GM12878 (cell line): ENCODE measurements around the gene DNAAF3. TPM values are rescaled to one million over a fixed set of nuclear protein-coding genes. Genes with fewer than 3 reads are reported as not detected.

ENCODE experiments used
- ATAC-seq: fragments of 200-7000 bp; cut with Tn5 transposase; 3 replicates; pipeline ENCODE4 v1.9.1; 2020; ENCODE audit warnings: mild to moderate bottlenecking, moderate library complexity
- BruUV-seq: library from RNA; stranded (reverse); fragments of 400-500 nt; replicated peaks from 2 replicates; lab custom pipeline; 2021; lab: Mats Ljungman, UMichigan
- CTCF ChIA-PET: fragments of 300-600 bp; sonication (Branson Sonifier 250); formaldehyde crosslinking; extraction: SDS; loops from one replicate; lab custom pipeline; 2021; ENCODE audit warnings: inconsistent platforms; lab: Yijun Ruan, JAX
- POLR2A ChIA-PET: fragments of 350-600 bp; formaldehyde crosslinking; extraction: SDS; loops from one replicate; lab custom pipeline; 2021; ENCODE audit warnings: inconsistent platforms; lab: Charles Lee
- RAD21 ChIA-PET: fragments of 300-600 bp; sonication (Branson Sonifier 250); formaldehyde crosslinking; loops from one replicate; lab custom pipeline; 2023; ENCODE audit warnings: antibody characterized with exemption; ENCODE audit not compliant: unreplicated experiment; lab: Charles Lee
- SMC1A ChIA-PET: fragments of 300-600 bp; sonication (Branson Sonifier 250); formaldehyde crosslinking; loops from one replicate; lab custom pipeline; 2023; ENCODE audit not compliant: unreplicated experiment, uncharacterized antibody; lab: Charles Lee
- DNase-seq: peaks from one replicate; pipeline ENCODE4 v3.0.0-alpha.2; 2011; ENCODE audit warnings: low read depth, low spot score
- FAIRE-seq: peaks from 3 replicates; lab custom pipeline; 2011; peaks lifted over from hg19 to GRCh38; lab: Jason Lieb, UNC
- H2AFZ ChIP-seq: 2 replicates; pipeline ENCODE4 v1.6.0; 2011; ENCODE audit warnings: low read depth, low read length, control low read depth; ENCODE audit not compliant: control insufficient read depth
- H3K27ac ChIP-seq: 2 replicates; pipeline ENCODE4 v1.5.1; 2011; ENCODE audit warnings: control low read depth; ENCODE audit not compliant: control insufficient read depth, insufficient read depth
- H3K27me3 ChIP-seq, 2 experiments: replicated peaks in 1 of 2; 2 replicates each; pipeline versions ENCODE4 v1.6.0 to v1.6.1; 2011; ENCODE audit warnings: low read length in 1 of 2; ENCODE audit not compliant: control insufficient read depth in 2 of 2, insufficient read depth in 2 of 2
- H3K36me3 ChIP-seq, 2 experiments: 2 replicates each; pipeline ENCODE4 v1.5.1; 2011; ENCODE audit warnings: low read length in 1 of 2; ENCODE audit not compliant: control insufficient read depth in 2 of 2, insufficient read depth in 2 of 2
- H3K4me1 ChIP-seq: 2 replicates; pipeline ENCODE4 v1.6.1; 2011; ENCODE audit warnings: mild to moderate bottlenecking, low read length, moderate library complexity, mixed read lengths; ENCODE audit not compliant: control insufficient read depth, insufficient read depth
- H3K4me2 ChIP-seq: 2 replicates; pipeline ENCODE4 v1.6.0; 2011; ENCODE audit warnings: control low read depth; ENCODE audit not compliant: control insufficient read depth, insufficient read depth
- H3K4me3 ChIP-seq: fragments of 200-600 bp; sonication (generic); 2 replicates; pipeline ENCODE4 v1.5.1; 2016
- H3K79me2 ChIP-seq: 2 replicates; pipeline ENCODE4 v1.6.0; 2011; ENCODE audit warnings: low read length; ENCODE audit not compliant: control insufficient read depth, insufficient read depth
- H3K9ac ChIP-seq: 2 replicates; pipeline ENCODE4 v1.8.0; 2011; ENCODE audit warnings: low read length, control low read depth, mixed read lengths; ENCODE audit not compliant: control insufficient read depth, insufficient read depth
- H3K9me3 ChIP-seq: replicated peaks from 3 replicates; pipeline ENCODE4 v1.5.1; 2011; ENCODE audit warnings: mild to moderate bottlenecking, low read length; ENCODE audit not compliant: control insufficient read depth, insufficient read depth
- H4K20me1 ChIP-seq: 2 replicates; pipeline ENCODE4 v1.6.0; 2011; ENCODE audit not compliant: control insufficient read depth, insufficient read depth
- EED ChIP-seq: sonication (generic); IDR thresholded peaks from 2 replicates; pipeline ENCODE4 v1.6.1; 2016; ENCODE audit warnings: antibody characterized with exemption, low read depth
- HCFC1 ChIP-seq: fragments of 150-350 bp; IDR thresholded peaks from 2 replicates; pipeline ENCODE4 v1.6.1; 2014; ENCODE audit warnings: low read length
- HDAC2 ChIP-seq: fragments of 200-600 bp; sonication (generic); IDR thresholded peaks from 2 replicates; pipeline ENCODE4 v1.6.1; 2017
- POLR2A ChIP-seq: IDR thresholded peaks from 2 replicates; pipeline ENCODE4 v1.6.1; 2011; ENCODE audit warnings: low read depth, mild to moderate bottlenecking, low read length
- PRDM15 ChIP-seq: fragments of 450-650 bp; formaldehyde crosslinking; IDR thresholded peaks from 2 replicates; pipeline ENCODE4 v1.4.0; 2020; ENCODE audit warnings: mild to moderate bottlenecking, moderate library complexity
- ZNF24 ChIP-seq: fragments of 450-650 bp; IDR thresholded peaks from 2 replicates; pipeline ENCODE4 v1.6.1; 2017; ENCODE audit warnings: antibody characterized with exemption, mild to moderate bottlenecking
- WGBS: methylation state at CpG from one replicate; pipeline ENCODE4 v1.1.6; 2016; ENCODE audit warnings: low lambda C conversion rate; ENCODE audit not compliant: insufficient replicate concordance, insufficient coverage; ENCODE audit errors: missing lambda C conversion rate; 5-methylcytosine and 5-hydroxymethylcytosine counted together
- in situ Hi-C: fragments of 300-500 bp; cut with MboI; formaldehyde crosslinking; loops from 9 replicates; pipeline ENCODE4 v1.14.3; 2018; ENCODE audit warnings: mixed read lengths
- intact Hi-C: fragments of 100-400 bp; cut with micrococcal nuclease; formaldehyde crosslinking; loops from one replicate; pipeline ENCODE4 v1.14.2; 2022; ENCODE audit not compliant: unreplicated experiment
- polyA plus RNA-seq, 11 experiments: library from polyadenylated mRNA; depleted of rRNA in 4 of 11; unstranded in 6 of 11; stranded (reverse) in 5 of 11; fragments of >200 nt; fragmentation: Nextera tagmentation in 4 of 11; fragmentation: Illumina TruSeq in 1 of 11; extraction: Ambion mirVana in 4 of 11; extraction: Trizol in 1 of 11; gene quantifications; 1 replicate in 1 of 11; 2 replicates in 10 of 11; pipeline versions ENCODE4 v1.2.1 to v1.2.3, GENCODE V29; 2011 to 2016; ENCODE audit warnings: inconsistent platforms in 2 of 11, missing spikeins in 2 of 11, low read depth in 1 of 11
- total RNA-seq, 4 experiments: library from RNA; depleted of rRNA in 3 of 4; stranded (reverse); fragments of >200 nt in 3 of 4; fragmentation: Illumina TruSeq in 1 of 4; extraction: Trizol in 1 of 4; gene quantifications; 2 replicates each; pipeline versions ENCODE4 v1.2.1 to v1.2.3, GENCODE V29; 2013 to 2021

The DNAAF3 gene
- total and polyA plus RNA-seq, 10 of the 15 experiments (the other 5 are each of a cell fraction or from before 2014, with no cell fraction given) = not detected

GRCh38 chr19:55209693-55210472 lies 43.5 kb upstream of the DNAAF3 start:
- no peaks in the 10 kb centered on the region for H3K79me2 ChIP-seq
- no peak overlapping the region for H3K4me3 ChIP-seq
- peaks cover 3% of the 10 kb centered on the region; the same call in 1 of the 3 replicates for H3K9me3 ChIP-seq
- POLR2A ChIA-PET = interaction anchor here (0.6 kb wide), 1 partner anchor 7 kb away, joined by 4 read pairs; no protein-coding TSS in a partner anchor
- in situ Hi-C loops (loop anchor here (5.0 kb wide), 1 partner anchor 207 kb away; no protein-coding TSS in a partner anchor), intact Hi-C loops (no loop called here)
- H3K4me1 ChIP-seq = no peaks in the 10 kb centered on the region
- no peaks in the 10 kb centered on the region for H4K20me1 ChIP-seq
- no peaks in the 10 kb centered on the region for H3K36me3 ChIP-seq
- CTCF ChIA-PET = no interaction called here
- H2AFZ ChIP-seq = no peak overlapping the region
- 64% methylated on average over 17 of the region's 17 CpGs for WGBS
- SMC1A ChIA-PET = no interaction called here
- H3K4me2 ChIP-seq = no peak overlapping the region
- no TSS peak for BruUV-seq
- FAIRE-seq = no peak
- no peak overlapping the region for H3K9ac ChIP-seq
- no peak for TF ChIP-seq PRDM15
- no peak for TF ChIP-seq HCFC1
- no peak for TF ChIP-seq POLR2A
- no peak for TF ChIP-seq HDAC2
- TF ChIP-seq ZNF24 = no peak
- TF ChIP-seq EED = no peak
- H3K27ac ChIP-seq = no peak overlapping the region
- ATAC-seq = no peak
- no peak for DNase-seq
- RAD21 ChIA-PET = no interaction called here
- H3K27me3 ChIP-seq = no peaks in the 10 kb centered on the region
